ENCODE results near the gene SRGAP3.

DNA sequence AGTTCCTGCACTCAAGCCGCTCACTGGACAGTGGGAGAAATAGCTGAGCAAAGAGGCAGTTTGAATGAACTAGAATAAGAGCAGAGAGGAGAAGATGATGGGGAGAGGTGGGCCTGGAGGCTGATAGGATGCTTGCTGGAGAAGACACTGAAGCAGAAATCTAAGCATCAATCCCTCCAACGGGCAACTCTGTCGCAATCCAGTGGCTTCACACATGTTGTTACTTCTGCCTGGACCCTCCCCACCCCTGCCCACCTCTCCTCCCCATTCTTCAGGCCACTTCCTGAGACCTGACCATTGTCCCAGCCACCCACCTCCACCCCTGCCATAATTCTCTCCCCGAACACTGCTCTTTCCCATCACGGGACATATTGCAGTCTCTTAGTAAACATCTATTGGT, 76.0 kb downstream of the SRGAP3 start:
- TF ChIP-seq CTCF (conservative IDR thresholded peaks at IDR 0.05; ENCODE audit: low read depth, low read length) (no peak), EZH2 (IDR thresholded peaks at IDR 0.05; ENCODE audit: borderline replicate concordance, low read depth, low read length, poor library complexity, severe bottlenecking) (no peak)

Measured in A673 (cell line).